ENCODE measurements around the gene CSNK2A2.

CSNK2A2 gene

DNA sequence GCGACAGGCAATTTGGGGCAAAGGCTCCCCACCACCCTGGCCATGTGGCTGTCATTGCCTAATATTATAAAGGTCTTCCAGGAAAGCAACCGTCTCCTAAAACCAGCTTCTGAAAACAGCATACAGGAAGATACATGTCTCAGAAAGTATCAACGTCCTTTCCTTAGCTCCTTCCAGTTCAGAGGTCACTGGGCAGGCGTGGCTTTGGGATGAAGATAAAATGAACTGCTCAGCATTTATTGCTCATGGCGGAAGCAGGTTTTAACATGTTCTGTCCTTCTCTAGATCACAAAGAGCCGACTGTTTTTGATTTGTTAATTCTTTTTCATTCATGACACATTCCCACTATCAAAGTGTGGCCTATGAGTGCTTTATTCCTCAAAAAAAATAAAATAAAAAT lies 76.8 kb downstream of the CSNK2A2 start:
- peaks cover 16 to 20% of the 10 kb centered on the region in 2 donors for H3K4me1 ChIP-seq (ENCODE audit: control insufficient read depth in 2 of 2, insufficient read depth in 1 of 2, low read depth in 1 of 2, low read length in 2 of 2)
- no peak overlapping the region for H2BK5ac ChIP-seq (ENCODE audit: low read length)
- H2BK12ac ChIP-seq (ENCODE audit: low read length) = no peak overlapping the region
- WGBS, 2 donors (ENCODE audit: extremely low coverage in 2 of 2, insufficient read length in 2 of 2, insufficient replicate concordance in 1 of 2) = no CpG with 5 or more reads among the region's 6 CpGs
- H4K8ac ChIP-seq (ENCODE audit: low read depth, low read length) = no peak overlapping the region
- no peak overlapping the region for H3K14ac ChIP-seq (ENCODE audit: low read length)
- H3K4ac ChIP-seq (ENCODE audit: low read length) = no peak overlapping the region
- no peak overlapping the region for H2BK15ac ChIP-seq (ENCODE audit: low read length)
- no peak overlapping the region for H2AFZ ChIP-seq (ENCODE audit: low read length)
- H3K4me3 ChIP-seq (ENCODE audit: low read length in 2 of 2) = no peak overlapping the region
- H3K9me3 ChIP-seq (replicated peaks in 1 of 2; ENCODE audit: control insufficient read depth in 2 of 2, insufficient read depth in 1 of 2, low read depth in 1 of 2, low read length in 2 of 2) = no peaks in the 10 kb centered on the region
- H3K18ac ChIP-seq (ENCODE audit: low read length) = no peak overlapping the region
- no peak for DNase-seq (ENCODE audit: low spot score)
- H3K9ac ChIP-seq (ENCODE audit: low read depth, low read length, poor library complexity) = no peak overlapping the region
- peaks cover 6% of the 10 kb centered on the region for H3K79me1 ChIP-seq (ENCODE audit: low read depth, low read length)
- no peak overlapping the region for H3K4me2 ChIP-seq (ENCODE audit: insufficient read depth, low read length, poor library complexity, severe bottlenecking)
- no peak overlapping the region for H2AK5ac ChIP-seq (ENCODE audit: low read depth, low read length)
- peaks cover 8 to 32% of the 10 kb centered on the region in 2 donors for H3K36me3 ChIP-seq (replicated peaks in 1 of 2; ENCODE audit: control insufficient read depth in 2 of 2, insufficient read depth in 2 of 2, low read length in 2 of 2)
- no peak overlapping the region for H3K23ac ChIP-seq (ENCODE audit: low read depth, low read length, poor library complexity)
- H3K27ac ChIP-seq (replicated peaks; ENCODE audit: low read length) = no peak overlapping the region
- no peaks in the 10 kb centered on the region for H3K27me3 ChIP-seq (ENCODE audit: control insufficient read depth in 3 of 3, insufficient read depth in 3 of 3, low read depth in 1 of 3, low read length in 3 of 3)
- H2BK120ac ChIP-seq (ENCODE audit: low read depth, low read length) = no peak overlapping the region
- no peak overlapping the region for H4K91ac ChIP-seq (ENCODE audit: low read depth, low read length, poor library complexity)

DNA sequence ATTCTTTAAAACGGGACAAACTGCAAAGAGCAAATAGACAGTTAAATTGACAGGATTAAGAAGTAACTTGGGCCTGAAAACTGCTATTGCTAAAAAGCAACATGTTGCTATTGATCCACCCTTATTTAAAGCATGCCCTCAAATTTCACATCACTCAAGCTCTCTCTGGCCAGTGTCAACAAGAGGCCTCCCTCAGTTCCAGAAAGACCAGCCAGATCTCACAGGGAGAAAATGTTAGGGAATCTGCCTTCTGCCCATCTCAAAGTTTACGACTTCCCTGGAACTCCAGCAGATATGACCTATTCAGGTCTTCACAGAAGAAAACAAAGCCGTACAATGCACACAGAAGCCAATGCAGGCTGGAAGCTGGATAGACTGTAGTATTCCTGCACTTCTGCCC lies 77.7 kb downstream of the CSNK2A2 start:
- H3K4me2 ChIP-seq (ENCODE audit: insufficient read depth, low read length, poor library complexity, severe bottlenecking) = no peak overlapping the region
- H2AK5ac ChIP-seq (ENCODE audit: low read depth, low read length) = no peak overlapping the region
- H3K18ac ChIP-seq (ENCODE audit: low read length) = no peak overlapping the region
- peaks cover 13 to 20% of the 10 kb centered on the region in 2 donors for H3K4me1 ChIP-seq (ENCODE audit: control insufficient read depth in 2 of 2, insufficient read depth in 1 of 2, low read depth in 1 of 2, low read length in 2 of 2)
- peaks cover 2% of the 10 kb centered on the region for H3K79me1 ChIP-seq (ENCODE audit: low read depth, low read length)
- H2AFZ ChIP-seq (ENCODE audit: low read length) = no peak overlapping the region
- no peak for DNase-seq (ENCODE audit: low spot score)
- WGBS, 2 donors (ENCODE audit: extremely low coverage in 2 of 2, insufficient read length in 2 of 2, insufficient replicate concordance in 1 of 2) = no CpG with 5 or more reads among the region's 3 CpGs
- no peak overlapping the region for H2BK120ac ChIP-seq (ENCODE audit: low read depth, low read length)
- no peak overlapping the region for H2BK15ac ChIP-seq (ENCODE audit: low read length)
- H3K4me3 ChIP-seq (ENCODE audit: low read length in 2 of 2) = no peak overlapping the region
- no peak overlapping the region for H4K8ac ChIP-seq (ENCODE audit: low read depth, low read length)
- no peak overlapping the region for H4K91ac ChIP-seq (ENCODE audit: low read depth, low read length, poor library complexity)
- H2BK5ac ChIP-seq (ENCODE audit: low read length) = no peak overlapping the region
- peaks cover 14 to 32% of the 10 kb centered on the region in 2 donors for H3K36me3 ChIP-seq (replicated peaks in 1 of 2; ENCODE audit: control insufficient read depth in 2 of 2, insufficient read depth in 2 of 2, low read length in 2 of 2)
- H2BK12ac ChIP-seq (ENCODE audit: low read length) = no peak overlapping the region
- H3K14ac ChIP-seq (ENCODE audit: low read length) = no peak overlapping the region
- H3K9me3 ChIP-seq (replicated peaks in 1 of 2; ENCODE audit: control insufficient read depth in 2 of 2, insufficient read depth in 1 of 2, low read depth in 1 of 2, low read length in 2 of 2) = no peaks in the 10 kb centered on the region
- no peak overlapping the region for H3K4ac ChIP-seq (ENCODE audit: low read length)
- no peak overlapping the region for H3K9ac ChIP-seq (ENCODE audit: low read depth, low read length, poor library complexity)
- H3K27me3 ChIP-seq (ENCODE audit: control insufficient read depth in 3 of 3, insufficient read depth in 3 of 3, low read depth in 1 of 3, low read length in 3 of 3) = no peaks in the 10 kb centered on the region
- no peak overlapping the region for H3K23ac ChIP-seq (ENCODE audit: low read depth, low read length, poor library complexity)
- no peak overlapping the region for H3K27ac ChIP-seq (replicated peaks; ENCODE audit: low read length)

DNA sequence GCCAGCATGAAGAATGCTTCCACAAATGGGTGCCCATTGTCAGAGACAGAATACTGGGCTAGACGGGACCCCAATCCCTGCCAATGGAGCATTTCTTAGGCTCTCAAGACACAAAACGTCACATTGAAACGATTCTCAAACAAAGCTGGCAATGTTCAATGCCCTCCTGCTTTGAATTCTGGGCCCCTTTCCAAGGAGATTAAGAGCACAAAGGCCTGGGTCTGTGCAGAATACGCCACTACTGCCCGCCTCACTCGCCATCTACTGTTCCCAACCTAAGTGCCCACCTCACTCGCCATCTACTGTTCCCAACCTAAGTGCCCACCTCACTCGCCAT lies 78.4 kb downstream of the CSNK2A2 start:
- no peak overlapping the region for H3K23ac ChIP-seq (ENCODE audit: low read depth, low read length, poor library complexity)
- no peak overlapping the region for H4K91ac ChIP-seq (ENCODE audit: low read depth, low read length, poor library complexity)
- H3K4me1 ChIP-seq (ENCODE audit: control insufficient read depth in 2 of 2, insufficient read depth in 1 of 2, low read depth in 1 of 2, low read length in 2 of 2) = peaks cover 13 to 20% of the 10 kb centered on the region in 2 donors
- H3K4me2 ChIP-seq (ENCODE audit: insufficient read depth, low read length, poor library complexity, severe bottlenecking) = no peak overlapping the region
- no peak overlapping the region for H2AFZ ChIP-seq (ENCODE audit: low read length)
- H2BK12ac ChIP-seq (ENCODE audit: low read length) = no peak overlapping the region
- no peak overlapping the region for H3K14ac ChIP-seq (ENCODE audit: low read length)
- H3K4me3 ChIP-seq (ENCODE audit: low read length in 2 of 2) = no peak overlapping the region
- no peaks in the 10 kb centered on the region for H3K9me3 ChIP-seq (replicated peaks in 1 of 2; ENCODE audit: control insufficient read depth in 2 of 2, insufficient read depth in 1 of 2, low read depth in 1 of 2, low read length in 2 of 2)
- peaks cover 22 to 37% of the 10 kb centered on the region in 2 donors for H3K36me3 ChIP-seq (replicated peaks in 1 of 2; ENCODE audit: control insufficient read depth in 2 of 2, insufficient read depth in 2 of 2, low read length in 2 of 2)
- H4K8ac ChIP-seq (ENCODE audit: low read depth, low read length) = no peak overlapping the region
- no peaks in the 10 kb centered on the region for H3K27me3 ChIP-seq (ENCODE audit: control insufficient read depth in 3 of 3, insufficient read depth in 3 of 3, low read depth in 1 of 3, low read length in 3 of 3)
- no peak overlapping the region for H2AK5ac ChIP-seq (ENCODE audit: low read depth, low read length)
- no CpG with 5 or more reads among the region's 8 CpGs for WGBS, 2 donors (ENCODE audit: extremely low coverage in 2 of 2, insufficient read length in 2 of 2, insufficient replicate concordance in 1 of 2)
- no peaks in the 10 kb centered on the region for H3K79me1 ChIP-seq (ENCODE audit: low read depth, low read length)
- H2BK120ac ChIP-seq (ENCODE audit: low read depth, low read length) = no peak overlapping the region
- H3K27ac ChIP-seq (replicated peaks; ENCODE audit: low read length) = no peak overlapping the region
- no peak for DNase-seq (ENCODE audit: low spot score)
- H2BK5ac ChIP-seq (ENCODE audit: low read length) = no peak overlapping the region
- no peak overlapping the region for H3K4ac ChIP-seq (ENCODE audit: low read length)
- no peak overlapping the region for H3K9ac ChIP-seq (ENCODE audit: low read depth, low read length, poor library complexity)
- no peak overlapping the region for H2BK15ac ChIP-seq (ENCODE audit: low read length)
- H3K18ac ChIP-seq (ENCODE audit: low read length) = no peak overlapping the region

DNA sequence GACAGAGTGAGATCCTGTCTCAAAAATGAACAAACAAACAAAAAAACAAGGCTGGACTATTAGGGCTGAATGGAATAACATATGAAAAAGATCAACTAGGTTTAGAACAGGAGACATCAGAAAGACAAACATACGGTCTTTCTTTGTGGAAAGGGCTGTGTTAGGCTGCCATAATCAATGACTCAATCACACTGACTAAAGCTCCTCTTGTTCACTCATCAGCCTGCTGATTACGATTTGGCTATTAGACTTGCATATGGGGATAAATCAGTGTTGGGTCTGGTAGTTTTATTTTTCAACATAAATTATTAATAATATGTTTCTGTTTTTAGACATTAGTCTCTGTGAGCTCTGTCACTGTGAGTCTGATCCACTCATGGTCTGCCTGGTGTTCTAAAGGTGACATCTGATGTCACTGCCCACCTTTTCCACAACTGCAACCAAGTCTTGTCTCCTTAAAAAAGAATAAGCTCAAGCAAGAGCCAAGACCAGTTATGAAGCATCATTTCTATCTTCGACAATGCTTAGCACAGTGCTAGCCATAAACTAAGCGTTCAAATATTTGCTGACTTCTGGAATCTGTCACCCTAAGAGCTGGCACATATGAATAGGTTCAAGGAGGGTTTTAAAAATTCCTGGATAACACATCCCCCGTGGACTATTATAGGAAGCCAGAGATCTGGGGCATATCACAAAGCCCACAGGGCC lies 79.0 kb downstream of the CSNK2A2 start:
- Histone ChIP-seq H3K4ac (ENCODE audit: low read length) (no peak overlapping the region), H2AFZ (ENCODE audit: low read length) (no peak overlapping the region)

More for the DNA sequence above, 79.0 kb downstream of the CSNK2A2 start:
- no peak overlapping the region for H2BK12ac ChIP-seq (ENCODE audit: low read length)
- peaks cover 13 to 20% of the 10 kb centered on the region in 2 donors for H3K4me1 ChIP-seq (ENCODE audit: control insufficient read depth in 2 of 2, insufficient read depth in 1 of 2, low read depth in 1 of 2, low read length in 2 of 2)
- H3K9ac ChIP-seq (ENCODE audit: low read depth, low read length, poor library complexity) = no peak overlapping the region
- no peak overlapping the region for H2BK15ac ChIP-seq (ENCODE audit: low read length)
- no peak overlapping the region for H3K14ac ChIP-seq (ENCODE audit: low read length)
- H3K27ac ChIP-seq (replicated peaks; ENCODE audit: low read length) = no peak overlapping the region
- peaks cover 24 to 42% of the 10 kb centered on the region in 2 donors for H3K36me3 ChIP-seq (replicated peaks in 1 of 2; ENCODE audit: control insufficient read depth in 2 of 2, insufficient read depth in 2 of 2, low read length in 2 of 2)
- no peak overlapping the region for H4K91ac ChIP-seq (ENCODE audit: low read depth, low read length, poor library complexity)
- WGBS, 2 donors (ENCODE audit: extremely low coverage in 2 of 2, insufficient read length in 2 of 2, insufficient replicate concordance in 1 of 2) = no CpG with 5 or more reads among the region's 5 CpGs
- H3K27me3 ChIP-seq (ENCODE audit: control insufficient read depth in 3 of 3, insufficient read depth in 3 of 3, low read depth in 1 of 3, low read length in 3 of 3) = no peaks in the 10 kb centered on the region
- H3K23ac ChIP-seq (ENCODE audit: low read depth, low read length, poor library complexity) = no peak overlapping the region
- no peak overlapping the region for H3K4me3 ChIP-seq (ENCODE audit: low read length in 2 of 2)
- no peak for DNase-seq (ENCODE audit: low spot score)
- no peak overlapping the region for H4K8ac ChIP-seq (ENCODE audit: low read depth, low read length)
- no peak overlapping the region for H2AK5ac ChIP-seq (ENCODE audit: low read depth, low read length)
- no peak overlapping the region for H2BK5ac ChIP-seq (ENCODE audit: low read length)
- H3K4me2 ChIP-seq (ENCODE audit: insufficient read depth, low read length, poor library complexity, severe bottlenecking) = no peak overlapping the region
- peaks cover 0 to under 1% of the 10 kb centered on the region in 2 donors for H3K9me3 ChIP-seq (replicated peaks in 1 of 2; ENCODE audit: control insufficient read depth in 2 of 2, insufficient read depth in 1 of 2, low read depth in 1 of 2, low read length in 2 of 2)
- no peak overlapping the region for H3K18ac ChIP-seq (ENCODE audit: low read length)
- H3K79me1 ChIP-seq (ENCODE audit: low read depth, low read length) = no peaks in the 10 kb centered on the region
- no peak overlapping the region for H2BK120ac ChIP-seq (ENCODE audit: low read depth, low read length)
